Measurements from ENCODE around the gene ZMAT5.

ZMAT5 gene

DNA sequence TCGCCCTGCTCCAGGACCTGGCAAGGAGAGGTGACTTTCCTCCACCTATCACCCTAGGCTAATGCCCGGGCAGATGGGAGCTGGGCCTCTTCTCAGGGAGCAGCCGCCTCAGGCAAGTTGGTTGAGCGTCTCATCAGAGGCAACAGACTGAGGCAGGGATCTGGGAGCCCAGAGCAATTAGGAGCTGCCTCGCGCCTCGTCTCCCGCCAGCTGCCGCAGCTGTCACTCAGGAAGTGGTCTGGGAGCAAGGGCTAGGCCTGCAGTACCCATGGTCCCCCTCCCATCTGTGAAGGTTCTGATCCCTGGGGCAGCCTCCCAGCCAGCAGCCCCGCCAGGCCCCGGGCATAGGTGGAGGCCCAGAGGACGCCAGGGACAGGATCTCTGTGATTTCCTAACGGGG, 51.6 kb downstream of the ZMAT5 start:
- Histone ChIP-seq H3K36me3 (ENCODE audit: insufficient read depth, low read length) (no peaks in the 10 kb centered on the region), H3K4me3 (ENCODE audit: low read length) (no peak overlapping the region), H2AFZ (ENCODE audit: low read depth, low read length) (no peak overlapping the region), H3K9me3 (ENCODE audit: low read length) (no peaks in the 10 kb centered on the region), H3K4me1 (ENCODE audit: insufficient read depth, low read length) (peaks cover under 1% of the 10 kb centered on the region), H3K27me3 (ENCODE audit: insufficient read depth, low read length) (peaks cover 26% of the 10 kb centered on the region)

DNA sequence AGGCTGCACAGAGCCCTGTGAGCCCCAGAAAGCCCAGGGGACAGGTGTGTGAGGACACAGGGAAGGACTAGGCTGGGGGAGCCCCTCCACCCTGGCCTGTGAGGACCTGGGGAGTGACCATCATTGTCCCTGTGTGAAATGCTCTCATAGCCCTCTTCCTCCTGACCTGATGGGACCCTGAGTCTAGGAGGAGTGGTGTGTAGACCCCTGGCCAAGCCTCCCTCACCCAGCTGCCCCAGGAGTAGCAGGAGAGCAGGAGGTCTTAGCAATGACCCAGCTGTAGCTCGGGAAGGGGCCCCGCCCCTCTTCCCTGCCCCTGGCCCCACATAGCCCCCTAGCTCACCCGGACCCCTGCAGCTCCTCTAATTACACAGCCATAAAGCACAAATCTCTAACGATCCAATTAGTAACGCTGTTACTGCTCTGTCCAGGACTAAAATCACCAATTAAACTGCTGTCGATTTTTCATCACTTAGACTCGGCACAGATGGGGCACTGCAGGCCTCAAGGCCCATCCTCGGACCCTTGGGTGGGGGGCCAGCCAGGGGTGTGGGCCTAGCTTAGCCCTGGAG, 53.6 kb downstream of the ZMAT5 start:
- H3K4me3 ChIP-seq (ENCODE audit: low read length) = no peak overlapping the region
- no peaks in the 10 kb centered on the region for H3K9me3 ChIP-seq (ENCODE audit: low read length)
- no peak overlapping the region for H2AFZ ChIP-seq (ENCODE audit: low read depth, low read length)
- no peaks in the 10 kb centered on the region for H3K36me3 ChIP-seq (ENCODE audit: insufficient read depth, low read length)
- peaks cover 14% of the 10 kb centered on the region for H3K27me3 ChIP-seq (ENCODE audit: insufficient read depth, low read length)
- no peaks in the 10 kb centered on the region for H3K4me1 ChIP-seq (ENCODE audit: insufficient read depth, low read length)

DNA sequence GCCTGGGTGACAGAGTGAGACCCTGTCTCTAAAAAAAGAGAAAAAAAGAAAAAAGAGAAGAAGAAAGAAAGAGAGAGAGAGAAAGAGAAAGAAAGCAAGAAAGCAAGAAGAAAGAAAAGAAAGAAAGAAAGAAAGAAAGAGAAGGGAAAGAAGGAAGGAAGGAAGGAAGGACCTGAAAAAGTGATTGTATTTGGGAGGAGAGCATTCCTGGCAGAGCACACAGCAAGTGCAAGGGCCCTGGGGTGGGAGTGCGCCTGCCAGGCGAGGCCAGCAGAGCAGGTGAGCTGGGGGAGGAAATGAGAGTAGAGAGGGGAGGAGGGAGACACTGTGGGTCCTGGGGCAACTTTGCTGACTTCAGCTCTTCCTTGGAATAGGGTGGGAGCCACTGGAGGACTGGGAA, 54.7 kb downstream of the ZMAT5 start:
- Histone ChIP-seq H3K9me3 (ENCODE audit: low read length) (no peaks in the 10 kb centered on the region), H3K4me1 (ENCODE audit: insufficient read depth, low read length) (no peaks in the 10 kb centered on the region), H3K4me3 (ENCODE audit: low read length) (no peak overlapping the region), H3K27me3 (ENCODE audit: insufficient read depth, low read length) (peaks cover 10% of the 10 kb centered on the region), H3K36me3 (ENCODE audit: insufficient read depth, low read length) (no peaks in the 10 kb centered on the region), H2AFZ (ENCODE audit: low read depth, low read length) (no peak overlapping the region)

GRCh38 chr22:29710922-29711593, 55.7 kb downstream of the ZMAT5 start:
- H3K4me3 ChIP-seq (ENCODE audit: low read length) = no peak overlapping the region
- H2AFZ ChIP-seq (ENCODE audit: low read depth, low read length) = no peak overlapping the region
- H3K4me1 ChIP-seq (ENCODE audit: insufficient read depth, low read length) = peaks cover 9% of the 10 kb centered on the region
- peaks cover 10% of the 10 kb centered on the region for H3K27me3 ChIP-seq (ENCODE audit: insufficient read depth, low read length)
- H3K36me3 ChIP-seq (ENCODE audit: insufficient read depth, low read length) = no peaks in the 10 kb centered on the region
- no peaks in the 10 kb centered on the region for H3K9me3 ChIP-seq (ENCODE audit: low read length)

GRCh38 chr22:29710193-29710592, 56.6 kb downstream of the ZMAT5 start:
- H3K9me3 ChIP-seq (ENCODE audit: low read length) = no peaks in the 10 kb centered on the region
- H2AFZ ChIP-seq (ENCODE audit: low read depth, low read length) = no peak overlapping the region
- no peak overlapping the region for H3K4me3 ChIP-seq (ENCODE audit: low read length)
- H3K4me1 ChIP-seq (ENCODE audit: insufficient read depth, low read length) = peaks cover 17% of the 10 kb centered on the region
- H3K36me3 ChIP-seq (ENCODE audit: insufficient read depth, low read length) = no peaks in the 10 kb centered on the region
- H3K27me3 ChIP-seq (ENCODE audit: insufficient read depth, low read length) = peaks cover 10% of the 10 kb centered on the region

GRCh38 chr22:29707471-29707870, 59.3 kb downstream of the ZMAT5 start:
- Histone ChIP-seq H3K4me1 (ENCODE audit: insufficient read depth, low read length) (peaks cover 36% of the 10 kb centered on the region), H3K27me3 (ENCODE audit: insufficient read depth, low read length) (peaks cover 14% of the 10 kb centered on the region), H3K9me3 (ENCODE audit: low read length) (no peaks in the 10 kb centered on the region)

GRCh38 chr22:29707010-29707409, 59.8 kb downstream of the ZMAT5 start:
- Histone ChIP-seq H3K27me3 (ENCODE audit: insufficient read depth, low read length) (peaks cover 15% of the 10 kb centered on the region), H3K4me1 (ENCODE audit: insufficient read depth, low read length) (peaks cover 36% of the 10 kb centered on the region), H3K9me3 (ENCODE audit: low read length) (no peaks in the 10 kb centered on the region), H2AFZ (ENCODE audit: low read depth, low read length) (no peak overlapping the region), H3K4me3 (ENCODE audit: low read length) (no peak overlapping the region), H3K36me3 (ENCODE audit: insufficient read depth, low read length) (no peaks in the 10 kb centered on the region)

More at GRCh38 chr22:29707471-29707870, 59.3 kb downstream of the ZMAT5 start:
- no peaks in the 10 kb centered on the region for H3K36me3 ChIP-seq (ENCODE audit: insufficient read depth, low read length)
- no peak overlapping the region for H3K4me3 ChIP-seq (ENCODE audit: low read length)
- H2AFZ ChIP-seq (ENCODE audit: low read depth, low read length) = no peak overlapping the region

- Histone ChIP-seq H3K36me3 (ENCODE audit: insufficient read depth, low read length) (no peaks in the 10 kb centered on the region), H2AFZ (ENCODE audit: low read depth, low read length) (no peak overlapping the region), H3K27me3 (ENCODE audit: insufficient read depth, low read length) (peaks cover 17% of the 10 kb centered on the region), H3K9me3 (ENCODE audit: low read length) (no peaks in the 10 kb centered on the region), H3K4me3 (ENCODE audit: low read length) (no peak overlapping the region), H3K4me1 (ENCODE audit: insufficient read depth, low read length) (peaks cover 39% of the 10 kb centered on the region)
Measured at GRCh38 chr22:29706486-29706885, 60.3 kb downstream of the ZMAT5 start.

- H3K9me3 ChIP-seq (ENCODE audit: low read length) = no peaks in the 10 kb centered on the region
- no peaks in the 10 kb centered on the region for H3K36me3 ChIP-seq (ENCODE audit: insufficient read depth, low read length)
- peaks cover 39% of the 10 kb centered on the region for H3K4me1 ChIP-seq (ENCODE audit: insufficient read depth, low read length)
- peaks cover 17% of the 10 kb centered on the region for H3K27me3 ChIP-seq (ENCODE audit: insufficient read depth, low read length)
- no peak overlapping the region for H3K4me3 ChIP-seq (ENCODE audit: low read length)
- no peak overlapping the region for H2AFZ ChIP-seq (ENCODE audit: low read depth, low read length)
Measured at GRCh38 chr22:29705651-29706050, 61.2 kb downstream of the ZMAT5 start.

DNA sequence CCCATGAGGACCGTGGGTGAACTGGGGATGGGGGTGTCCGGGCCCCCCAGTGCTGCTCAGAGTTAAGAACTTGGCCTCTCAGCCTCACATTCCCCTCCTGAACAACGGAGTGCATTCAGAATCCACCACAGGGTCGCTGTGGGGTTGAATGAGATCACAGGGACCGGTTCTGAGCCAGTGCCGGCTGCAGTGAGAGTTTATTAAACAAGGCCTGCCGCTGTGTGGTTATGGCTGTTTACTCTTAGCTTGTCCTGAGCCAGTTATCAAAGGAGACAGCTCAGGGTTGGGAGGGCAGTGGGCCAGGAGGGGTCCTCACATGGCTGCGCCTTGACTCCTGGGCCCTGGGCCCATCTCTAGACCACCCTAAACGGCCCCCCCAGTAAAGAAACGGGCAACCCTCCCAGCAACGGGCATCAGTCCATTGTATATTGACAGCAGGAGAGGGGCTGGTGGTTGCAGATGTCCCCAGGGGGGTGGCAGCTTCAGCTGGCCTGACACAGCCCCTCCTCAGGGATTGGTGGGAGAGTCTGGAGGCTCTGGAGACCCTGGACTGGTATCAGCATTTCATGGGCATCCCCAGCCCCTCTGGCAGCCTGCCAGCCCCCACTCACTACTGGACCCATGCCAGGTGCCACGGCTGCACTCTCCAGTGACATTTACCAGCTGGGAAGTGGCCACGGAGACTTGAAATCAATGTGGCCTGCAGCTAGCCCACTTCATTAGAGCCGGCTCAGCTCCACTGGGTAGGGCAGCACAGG, 62.1 kb downstream of the ZMAT5 start:
- Histone ChIP-seq H3K4me1 (ENCODE audit: insufficient read depth, low read length) (peaks cover 42% of the 10 kb centered on the region), H3K9me3 (ENCODE audit: low read length) (no peaks in the 10 kb centered on the region), H3K27me3 (ENCODE audit: insufficient read depth, low read length) (peaks cover 17% of the 10 kb centered on the region), H2AFZ (ENCODE audit: low read depth, low read length) (no peak overlapping the region), H3K36me3 (ENCODE audit: insufficient read depth, low read length) (no peaks in the 10 kb centered on the region), H3K4me3 (ENCODE audit: low read length) (no peak overlapping the region)

DNA sequence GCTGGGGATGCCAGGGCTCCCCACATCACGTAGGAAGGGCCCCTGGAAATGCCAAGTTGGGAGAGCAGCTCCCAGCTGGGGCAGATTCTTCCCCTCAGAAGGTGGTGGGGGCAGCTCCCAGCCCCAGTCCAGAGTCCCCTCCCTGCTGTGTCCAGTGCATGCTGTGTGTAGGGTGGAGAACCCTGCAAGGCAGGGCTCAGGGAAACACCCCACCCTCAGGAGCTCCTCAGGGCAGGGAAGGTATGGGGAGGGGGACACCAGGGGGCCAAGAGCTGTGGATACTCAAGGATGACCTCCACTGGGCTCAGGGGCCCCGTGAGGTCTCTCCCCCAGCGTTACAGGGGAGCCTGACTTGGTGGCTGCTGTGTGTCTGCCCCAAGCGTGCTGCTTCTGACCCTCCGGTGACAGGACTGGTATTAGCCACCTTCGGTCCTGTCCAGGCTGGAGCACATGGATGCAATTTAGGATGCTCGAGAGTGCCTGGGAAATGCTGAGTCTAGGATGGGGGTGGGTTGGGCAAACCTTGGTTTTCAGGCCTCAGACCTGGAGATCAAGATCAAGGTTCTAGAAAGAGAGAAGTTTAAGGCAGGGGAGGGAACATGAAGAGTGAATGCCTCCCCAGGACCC, 63.1 kb downstream of the ZMAT5 start:
- Histone ChIP-seq H3K9me3 (ENCODE audit: low read length) (no peaks in the 10 kb centered on the region), H3K4me1 (ENCODE audit: insufficient read depth, low read length) (peaks cover 42% of the 10 kb centered on the region), H3K36me3 (ENCODE audit: insufficient read depth, low read length) (no peaks in the 10 kb centered on the region), H3K4me3 (ENCODE audit: low read length) (no peak overlapping the region), H3K27me3 (ENCODE audit: insufficient read depth, low read length) (peaks cover 14% of the 10 kb centered on the region), H2AFZ (ENCODE audit: low read depth, low read length) (no peak overlapping the region)

DNA sequence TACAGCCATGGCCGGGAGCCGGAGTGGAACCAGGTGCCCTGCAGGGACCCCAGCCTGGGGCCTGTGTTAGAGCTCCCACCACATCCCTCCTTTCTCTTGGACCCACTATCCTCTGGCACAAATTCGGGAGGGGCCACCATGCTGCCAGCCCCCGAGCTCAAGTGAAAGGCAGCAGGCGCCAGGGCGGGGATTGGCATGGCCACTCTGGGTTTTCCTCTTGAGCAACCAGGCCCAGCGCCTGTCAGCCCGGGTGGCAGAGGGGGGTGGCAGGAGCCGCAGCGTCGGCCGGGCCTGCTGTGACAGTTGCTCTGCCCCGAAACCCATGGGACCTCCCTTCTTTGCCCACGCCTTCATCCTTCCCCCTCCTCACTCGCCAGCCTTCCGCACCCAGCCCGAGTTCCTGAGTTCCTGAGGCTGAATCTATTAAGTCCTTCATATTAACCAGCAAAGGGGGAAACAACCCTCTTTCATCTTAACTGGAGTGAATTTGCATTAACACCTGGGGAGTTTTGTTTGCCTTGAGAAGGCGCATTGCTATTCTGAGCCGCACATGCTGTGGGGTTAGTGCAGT, 63.8 kb downstream of the ZMAT5 start:
- Histone ChIP-seq H3K9me3 (ENCODE audit: low read length) (no peaks in the 10 kb centered on the region), H2AFZ (ENCODE audit: low read depth, low read length) (no peak overlapping the region), H3K4me1 (ENCODE audit: insufficient read depth, low read length) (peaks cover 42% of the 10 kb centered on the region), H3K27me3 (ENCODE audit: insufficient read depth, low read length) (peaks cover 14% of the 10 kb centered on the region), H3K36me3 (ENCODE audit: insufficient read depth, low read length) (no peaks in the 10 kb centered on the region), H3K4me3 (ENCODE audit: low read length) (no peak overlapping the region)
